H9 (cell line): ENCODE data around the gene TRAIP. TPM values are rescaled to one million over a fixed set of nuclear protein-coding genes. Genes with fewer than 3 reads are reported as not detected.

Experiments used
- DNase-seq: peaks from one replicate; pipeline ENCODE4 v3.0.0-alpha.2; 2017
- H2AFZ ChIP-seq: one replicate; pipeline ENCODE4 v1.6.1; 2013; ENCODE audit warnings: mild to moderate bottlenecking, low read length, control low read depth, moderate library complexity
- H2AK5ac ChIP-seq: 2 replicates; pipeline ENCODE4 v1.6.1; 2013; ENCODE audit warnings: low read length, control low read depth, mixed read lengths; ENCODE audit not compliant: insufficient read length
- H2BK120ac ChIP-seq: one replicate; pipeline ENCODE4 v1.6.1; 2013; ENCODE audit warnings: low read depth, mild to moderate bottlenecking, low read length, control low read depth, inconsistent platforms; ENCODE audit not compliant: poor library complexity, severe bottlenecking
- H2BK12ac ChIP-seq: 2 replicates; pipeline ENCODE4 v1.6.1; 2013; ENCODE audit warnings: low read length, control low read depth, mixed read lengths, low read depth; ENCODE audit not compliant: insufficient read length
- H2BK15ac ChIP-seq: 2 replicates; pipeline ENCODE4 v1.6.1; 2013; ENCODE audit warnings: low read depth, low read length, control low read depth
- H2BK20ac ChIP-seq: one replicate; pipeline ENCODE4 v1.6.1; 2013; ENCODE audit warnings: low read depth, mild to moderate bottlenecking, low read length, control low read depth, inconsistent platforms; ENCODE audit not compliant: poor library complexity, severe bottlenecking
- H2BK5ac ChIP-seq: 2 replicates; pipeline ENCODE4 v1.6.1; 2013; ENCODE audit warnings: low read length, control low read depth, mixed read lengths; ENCODE audit not compliant: insufficient read length
- H3K14ac ChIP-seq: 2 replicates; pipeline ENCODE4 v1.6.1; 2013; ENCODE audit warnings: low read length, control low read depth; ENCODE audit not compliant: insufficient read depth
- H3K18ac ChIP-seq: 2 replicates; pipeline ENCODE4 v1.6.1; 2013; ENCODE audit warnings: low read depth, mild to moderate bottlenecking, mixed read lengths, low read length, control low read depth; ENCODE audit not compliant: insufficient read length
- H3K23ac ChIP-seq: 2 replicates; pipeline ENCODE4 v1.6.1; 2013; ENCODE audit warnings: low read length, control low read depth, mixed read lengths, low read depth; ENCODE audit not compliant: insufficient read length
- H3K23me2 ChIP-seq: 2 replicates; pipeline ENCODE4 v1.6.1; 2013; ENCODE audit warnings: low read depth, mild to moderate bottlenecking, mixed read lengths, low read length, control low read depth; ENCODE audit not compliant: insufficient read length, poor library complexity, severe bottlenecking
- H3K27ac ChIP-seq: 2 replicates; pipeline ENCODE4 v1.5.1; 2013; ENCODE audit warnings: low read length, control low read depth, mixed read lengths, low read depth; ENCODE audit not compliant: insufficient read length
- H3K27me3 ChIP-seq: 2 replicates; pipeline ENCODE4 v1.6.1; 2013; ENCODE audit warnings: low read length, control low read depth, inconsistent platforms; ENCODE audit not compliant: insufficient read depth
- H3K4ac ChIP-seq: 2 replicates; pipeline ENCODE4 v1.6.1; 2013; ENCODE audit warnings: low read depth, mild to moderate bottlenecking, control low read depth, inconsistent platforms, low read length, moderate library complexity
- H3K4me1 ChIP-seq: 2 replicates; pipeline ENCODE4 v1.6.1; 2013; ENCODE audit warnings: low read length, control low read depth, inconsistent platforms; ENCODE audit not compliant: insufficient read depth
- H3K4me2 ChIP-seq: 2 replicates; pipeline ENCODE4 v1.6.1; 2013; ENCODE audit warnings: low read length, control low read depth, mixed read lengths; ENCODE audit not compliant: insufficient read length, insufficient read depth
- H3K56ac ChIP-seq: 2 replicates; pipeline ENCODE4 v1.6.1; 2013; ENCODE audit warnings: low read depth, mild to moderate bottlenecking, mixed read lengths, low read length, control low read depth; ENCODE audit not compliant: insufficient read length
- H3K79me1 ChIP-seq: 2 replicates; pipeline ENCODE4 v1.6.1; 2013; ENCODE audit warnings: low read depth, mild to moderate bottlenecking, moderate library complexity, low read length, control low read depth, inconsistent platforms; ENCODE audit not compliant: insufficient read depth, poor library complexity, severe bottlenecking
- H3K79me2 ChIP-seq: 2 replicates; pipeline ENCODE4 v1.6.1; 2013; ENCODE audit warnings: low read length, control low read depth, inconsistent platforms; ENCODE audit not compliant: insufficient read depth
- H3K9ac ChIP-seq: 2 replicates; pipeline ENCODE4 v1.6.1; 2013; ENCODE audit warnings: low read length, control low read depth, mixed read lengths; ENCODE audit not compliant: insufficient read length; ENCODE audit errors: extremely low read depth
- H3K9me3 ChIP-seq: one replicate; pipeline ENCODE4 v1.6.1; 2013; ENCODE audit warnings: low read depth, low read length, inconsistent platforms; ENCODE audit not compliant: control insufficient read depth
- H3T11ph ChIP-seq: one replicate; pipeline ENCODE4 v1.6.1; 2013; ENCODE audit warnings: mild to moderate bottlenecking, low read length, control low read depth, inconsistent platforms
- H4K20me1 ChIP-seq: one replicate; pipeline ENCODE4 v1.6.1; 2013; ENCODE audit not compliant: control insufficient read depth, insufficient read length, insufficient read depth
- H4K5ac ChIP-seq: 2 replicates; pipeline ENCODE4 v1.6.1; 2013; ENCODE audit warnings: low read depth, mild to moderate bottlenecking, mixed read lengths, low read length, control low read depth; ENCODE audit not compliant: insufficient read length
- H4K8ac ChIP-seq: replicated peaks from 2 replicates; pipeline ENCODE4 v1.6.1; 2013; ENCODE audit warnings: low read length, control low read depth, mixed read lengths, low read depth; ENCODE audit not compliant: insufficient read length
- H4K91ac ChIP-seq: 2 replicates; pipeline ENCODE4 v1.6.1; 2013; ENCODE audit warnings: low read depth, mild to moderate bottlenecking, moderate library complexity, mixed read lengths, low read length, control low read depth; ENCODE audit not compliant: insufficient read length
- H3K27ac Mint-ChIP-seq, 3 experiments: 2 replicates in 2 of 3; 3 replicates in 1 of 3; pipeline ENCODE4 v1.8.0; 2020 to 2021; ENCODE audit warnings: mixed read lengths in 3 of 3, mild to moderate bottlenecking in 1 of 3, moderate library complexity in 1 of 3
- H3K27me3 Mint-ChIP-seq: 2 replicates; pipeline ENCODE4 v1.8.0; 2021; ENCODE audit warnings: low read depth, mild to moderate bottlenecking, moderate library complexity, mixed read lengths
- H3K36me3 Mint-ChIP-seq, 3 experiments: 2 replicates in 2 of 3; 3 replicates in 1 of 3; pipeline ENCODE4 v1.8.0; 2020 to 2021; ENCODE audit warnings: low read depth in 3 of 3, mixed read lengths in 3 of 3; ENCODE audit not compliant: insufficient read depth in 1 of 3
- H3K4me1 Mint-ChIP-seq, 2 experiments: 2 replicates each; pipeline ENCODE4 v1.8.0; 2020; ENCODE audit warnings: mixed read lengths in 2 of 2
- H3K4me3 Mint-ChIP-seq, 2 experiments: 2 replicates in 1 of 2; 3 replicates in 1 of 2; pipeline ENCODE4 v1.8.0; 2020 to 2021; ENCODE audit warnings: mild to moderate bottlenecking in 2 of 2, mixed read lengths in 2 of 2, moderate library complexity in 1 of 2
- H3K9me3 Mint-ChIP-seq, 2 experiments: 2 replicates in 1 of 2; 3 replicates in 1 of 2; pipeline ENCODE4 v1.8.0; 2020; ENCODE audit warnings: mild to moderate bottlenecking in 2 of 2, mixed read lengths in 2 of 2, moderate library complexity in 1 of 2
- WGBS: extraction: QIAGEN DNeasy Blood & Tissue Kit; methylation state at CpG from one replicate; pipeline ENCODE4 v1.1.7; 2013; ENCODE audit warnings: missing lambda C conversion rate, low lambda C conversion rate, mixed read lengths; ENCODE audit not compliant: insufficient read length; ENCODE audit errors: extremely low coverage; 5-methylcytosine and 5-hydroxymethylcytosine counted together
- total RNA-seq: library from RNA; stranded (reverse); gene quantifications from 2 replicates; pipeline ENCODE4 v1.2.1, GENCODE V29; 2021
- TF ChIP-seq, protein P1 (sequence below): fragments of 200-600 bp; sonication (generic); conservative IDR thresholded peaks from 3 replicates; pipeline ENCODE4 v1.8.0; 2021; ENCODE audit warnings: antibody characterized with exemption, mild to moderate bottlenecking

TRAIP gene
- total RNA-seq, 1 experiment from 2014 or later, result 36.7 TPM

- no peak overlapping the region for H3K4ac ChIP-seq
- no peak overlapping the region for H3T11ph ChIP-seq
- H4K20me1 ChIP-seq, result peaks cover 5% of the 10 kb centered on the region
- no peak overlapping the region for H3K23ac ChIP-seq
- H2BK20ac ChIP-seq, result no peak overlapping the region
- H3K14ac ChIP-seq, result no peak overlapping the region; the same call in 1 of the 2 replicates
- H3K27me3 ChIP-seq, result no peaks in the 10 kb centered on the region
- H3K4me2 ChIP-seq, result no peak overlapping the region
- Mint-ChIP-seq H3K27ac (no peak overlapping the region), H3K4me1 (peaks cover 9 to 20% of the 10 kb centered on the region in 2 experiments), H3K36me3 (no peaks in the 10 kb centered on the region; a peak in 1 of 7 replicates), H3K27me3 (no peaks in the 10 kb centered on the region), H3K4me3 (no peak overlapping the region), H3K9me3 (no peaks in the 10 kb centered on the region; a peak in 1 of 5 replicates)
- H3K79me1 ChIP-seq, result no peaks in the 10 kb centered on the region
- no peak overlapping the region for H4K8ac ChIP-seq
- no peak overlapping the region for H3K27ac ChIP-seq
- H3K79me2 ChIP-seq, result no peaks in the 10 kb centered on the region
- no peak overlapping the region for H4K91ac ChIP-seq
- no peak overlapping the region for H2BK120ac ChIP-seq
- H3K23me2 ChIP-seq, result no peaks in the 10 kb centered on the region
- TF ChIP-seq, protein P1, sequence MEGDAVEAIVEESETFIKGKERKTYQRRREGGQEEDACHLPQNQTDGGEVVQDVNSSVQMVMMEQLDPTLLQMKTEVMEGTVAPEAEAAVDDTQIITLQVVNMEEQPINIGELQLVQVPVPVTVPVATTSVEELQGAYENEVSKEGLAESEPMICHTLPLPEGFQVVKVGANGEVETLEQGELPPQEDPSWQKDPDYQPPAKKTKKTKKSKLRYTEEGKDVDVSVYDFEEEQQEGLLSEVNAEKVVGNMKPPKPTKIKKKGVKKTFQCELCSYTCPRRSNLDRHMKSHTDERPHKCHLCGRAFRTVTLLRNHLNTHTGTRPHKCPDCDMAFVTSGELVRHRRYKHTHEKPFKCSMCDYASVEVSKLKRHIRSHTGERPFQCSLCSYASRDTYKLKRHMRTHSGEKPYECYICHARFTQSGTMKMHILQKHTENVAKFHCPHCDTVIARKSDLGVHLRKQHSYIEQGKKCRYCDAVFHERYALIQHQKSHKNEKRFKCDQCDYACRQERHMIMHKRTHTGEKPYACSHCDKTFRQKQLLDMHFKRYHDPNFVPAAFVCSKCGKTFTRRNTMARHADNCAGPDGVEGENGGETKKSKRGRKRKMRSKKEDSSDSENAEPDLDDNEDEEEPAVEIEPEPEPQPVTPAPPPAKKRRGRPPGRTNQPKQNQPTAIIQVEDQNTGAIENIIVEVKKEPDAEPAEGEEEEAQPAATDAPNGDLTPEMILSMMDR, result no peak
- no peak overlapping the region for H2BK15ac ChIP-seq
- H3K9ac ChIP-seq, result no peak overlapping the region
- no peak overlapping the region for H3K18ac ChIP-seq
- H2BK12ac ChIP-seq, result no peak overlapping the region
- no CpG with 5 or more reads among the region's 8 CpGs for WGBS
- no peak overlapping the region for H2AK5ac ChIP-seq
- H3K4me1 ChIP-seq, result peaks cover 2% of the 10 kb centered on the region; the same call in 1 of the 2 replicates
- peak; percentile 59 for DNase-seq
- H2BK5ac ChIP-seq, result no peak overlapping the region
- H4K5ac ChIP-seq, result no peak overlapping the region
- H2AFZ ChIP-seq, result no peak overlapping the region
- H3K9me3 ChIP-seq, result no peaks in the 10 kb centered on the region
- no peak overlapping the region for H3K56ac ChIP-seq
Observed at GRCh38 chr3:49900491-49901153, 44.3 kb upstream of the TRAIP start.
